NCI-H128 (cell line): ENCODE data around the gene SCG2.
"Not testable (repeated sequence)": the region's sequence is repeated elsewhere in the genome, so short reads cannot be mapped to it uniquely, and the experiment has no call there.

Source experiments
- DNase-seq: peaks from one replicate; lab custom pipeline; 2025; ENCODE audit not compliant: unreplicated experiment; lab: John Stamatoyannopoulos, UW

Gene SCG2

GRCh38 chr2:223613017-223613950, 11.1 kb upstream of the SCG2 start:
- no peak for DNase-seq

- no peak for DNase-seq
These were observed 10.3 kb upstream of the SCG2 start for GRCh38 chr2:223612501-223612900.

- no peak for DNase-seq
These were observed 8.9 kb upstream of the SCG2 start for GRCh38 chr2:223611061-223611460.

GRCh38 chr2:223607476-223607875, 5.3 kb upstream of the SCG2 start:
- DNase-seq = no peak

GRCh38 chr2:223606946-223607345, 4.8 kb upstream of the SCG2 start:
- no peak for DNase-seq

- no peak for DNase-seq
These were observed 2.1 kb upstream of the SCG2 start for GRCh38 chr2:223604231-223604630.

GRCh38 chr2:223602972-223603371, 811 bp upstream of the SCG2 start:
- DNase-seq = no peak

GRCh38 chr2:223601018-223601417, 1.1 kb downstream of the SCG2 start:
- no peak for DNase-seq

GRCh38 chr2:223599640-223600380, 2.4 kb downstream of the SCG2 start:
- no peak for DNase-seq

GRCh38 chr2:223598994-223599639, 3.0 kb downstream of the SCG2 start:
- no peak for DNase-seq

- no peak for DNase-seq
These were observed 5.1 kb downstream of the SCG2 start for GRCh38 chr2:223597076-223597475.

GRCh38 chr2:223596208-223596607, 6.0 kb downstream of the SCG2 start:
- no peak for DNase-seq

GRCh38 chr2:223594831-223595230, 7.3 kb downstream of the SCG2 start:
- no peak for DNase-seq

- no peak for DNase-seq
These were observed 7.9 kb downstream of the SCG2 start for GRCh38 chr2:223594259-223594658.

GRCh38 chr2:223592689-223593088, 9.5 kb downstream of the SCG2 start:
- DNase-seq = not testable (repeated sequence)

GRCh38 chr2:223591596-223591995, 10.6 kb downstream of the SCG2 start:
- DNase-seq = no peak

- no peak for DNase-seq
These were observed 11.2 kb downstream of the SCG2 start for GRCh38 chr2:223590964-223591363.

GRCh38 chr2:223589901-223590300, 12.3 kb downstream of the SCG2 start:
- no peak for DNase-seq

GRCh38 chr2:223588251-223588650, 13.9 kb downstream of the SCG2 start:
- DNase-seq = no peak

GRCh38 chr2:223587301-223587700, 14.9 kb downstream of the SCG2 start:
- no peak for DNase-seq

- DNase-seq = no peak
These were observed 15.9 kb downstream of the SCG2 start for GRCh38 chr2:223586261-223586660.

GRCh38 chr2:223585666-223586065, 16.5 kb downstream of the SCG2 start:
- DNase-seq = no peak
